ENCODE data around the gene ZNF366.

ZNF366 gene

GRCh38 chr5:72510610-72511181 lies 3.5 kb upstream of the ZNF366 start (continued):
- TF ChIP-seq TSHZ2 (CRISPR knock-in tag; IDR thresholded peaks at IDR 0.05) = no peak
- TF ChIP-seq GLIS3 (CRISPR knock-in tag; IDR thresholded peaks at IDR 0.05) = no peak
- no peak for TF ChIP-seq ZNF565 (CRISPR knock-in tag; conservative IDR thresholded peaks at IDR 0.05; ENCODE audit: low read depth)

- TF ChIP-seq OSR1 (CRISPR knock-in tag; IDR thresholded peaks at IDR 0.05) (no peak), ZC3H10 (CRISPR knock-in tag; IDR thresholded peaks at IDR 0.05) (no peak), BACH2 (CRISPR knock-in tag; IDR thresholded peaks at IDR 0.05; ENCODE audit: borderline replicate concordance) (no peak), ISL1 (CRISPR knock-in tag; IDR thresholded peaks at IDR 0.05) (no peak), ARNTL (CRISPR knock-in tag; IDR thresholded peaks at IDR 0.05; ENCODE audit: borderline replicate concordance, low read depth) (no peak), CSDC2 (CRISPR knock-in tag; IDR thresholded peaks at IDR 0.05) (no peak), GLIS3 (CRISPR knock-in tag; IDR thresholded peaks at IDR 0.05) (no peak), RARB (CRISPR knock-in tag; IDR thresholded peaks at IDR 0.05) (no peak), SNAI2 (CRISPR knock-in tag; IDR thresholded peaks at IDR 0.05) (no peak), TCF4 (CRISPR knock-in tag; IDR thresholded peaks at IDR 0.05; ENCODE audit: borderline replicate concordance) (no peak), ZNF70 (CRISPR knock-in tag; IDR thresholded peaks at IDR 0.05) (no peak), ZFP3 (CRISPR knock-in tag; IDR thresholded peaks at IDR 0.05) (no peak), PATZ1 (CRISPR knock-in tag; IDR thresholded peaks at IDR 0.05; ENCODE audit: borderline replicate concordance) (no peak)
- TF ChIP-seq, protein P1, sequence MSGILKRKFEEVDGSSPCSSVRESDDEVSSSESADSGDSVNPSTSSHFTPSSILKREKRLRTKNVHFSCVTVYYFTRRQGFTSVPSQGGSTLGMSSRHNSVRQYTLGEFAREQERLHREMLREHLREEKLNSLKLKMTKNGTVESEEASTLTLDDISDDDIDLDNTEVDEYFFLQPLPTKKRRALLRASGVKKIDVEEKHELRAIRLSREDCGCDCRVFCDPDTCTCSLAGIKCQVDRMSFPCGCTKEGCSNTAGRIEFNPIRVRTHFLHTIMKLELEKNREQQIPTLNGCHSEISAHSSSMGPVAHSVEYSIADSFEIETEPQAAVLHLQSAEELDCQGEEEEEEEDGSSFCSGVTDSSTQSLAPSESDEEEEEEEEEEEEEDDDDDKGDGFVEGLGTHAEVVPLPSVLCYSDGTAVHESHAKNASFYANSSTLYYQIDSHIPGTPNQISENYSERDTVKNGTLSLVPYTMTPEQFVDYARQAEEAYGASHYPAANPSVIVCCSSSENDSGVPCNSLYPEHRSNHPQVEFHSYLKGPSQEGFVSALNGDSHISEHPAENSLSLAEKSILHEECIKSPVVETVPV (CRISPR knock-in tag; IDR thresholded peaks at IDR 0.05) = no peak
- no peak for ATAC-seq
Measured at GRCh38 chr5:72509401-72509800, 2.2 kb upstream of the ZNF366 start.

DNA sequence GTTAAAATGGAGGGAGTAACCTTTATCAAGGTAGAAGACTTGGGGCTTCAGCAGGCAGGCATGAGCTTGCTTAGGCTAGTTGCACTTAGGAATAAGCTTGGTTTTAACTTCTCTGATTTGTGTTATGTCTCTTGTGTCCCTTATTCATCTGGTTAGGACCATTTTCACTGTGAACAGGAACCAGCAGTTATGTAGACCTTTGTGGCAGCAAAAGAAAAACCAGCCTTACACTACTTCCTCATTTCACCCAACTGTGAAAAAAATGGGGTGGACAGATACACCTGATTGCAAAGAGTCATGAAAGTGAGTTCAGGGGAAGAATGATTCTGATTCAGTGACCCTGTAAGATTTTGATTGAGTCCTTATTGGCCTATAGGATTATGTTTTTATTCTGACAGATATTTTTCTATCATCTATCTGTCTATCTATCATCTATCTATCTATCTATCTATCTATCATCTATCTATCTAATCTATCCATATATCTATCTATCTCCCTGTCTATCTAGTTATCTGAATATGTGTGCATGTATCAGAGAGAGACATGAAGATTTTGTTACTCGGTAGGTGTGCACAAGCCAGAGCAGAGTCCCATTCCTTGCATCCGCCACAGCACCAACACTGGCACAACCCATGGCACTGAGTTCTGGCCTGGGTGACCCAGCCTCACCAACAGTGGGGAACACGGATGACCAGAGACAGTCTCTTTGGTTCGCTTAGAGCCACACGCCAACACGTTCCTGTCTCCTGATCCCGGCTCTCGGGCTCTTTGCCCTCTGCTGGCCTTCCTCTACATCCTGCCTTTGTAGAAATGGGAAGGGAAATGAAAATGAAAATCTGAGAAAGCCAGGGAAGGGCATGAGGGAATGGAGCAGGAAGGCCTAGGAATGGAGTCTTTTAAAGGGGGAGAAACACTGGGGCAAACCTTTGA lies 1.3 kb upstream of the ZNF366 start:
- ATAC-seq = no peak
- TF ChIP-seq GLIS3 (CRISPR knock-in tag; IDR thresholded peaks at IDR 0.05) = no peak
- TF ChIP-seq, protein P2, sequence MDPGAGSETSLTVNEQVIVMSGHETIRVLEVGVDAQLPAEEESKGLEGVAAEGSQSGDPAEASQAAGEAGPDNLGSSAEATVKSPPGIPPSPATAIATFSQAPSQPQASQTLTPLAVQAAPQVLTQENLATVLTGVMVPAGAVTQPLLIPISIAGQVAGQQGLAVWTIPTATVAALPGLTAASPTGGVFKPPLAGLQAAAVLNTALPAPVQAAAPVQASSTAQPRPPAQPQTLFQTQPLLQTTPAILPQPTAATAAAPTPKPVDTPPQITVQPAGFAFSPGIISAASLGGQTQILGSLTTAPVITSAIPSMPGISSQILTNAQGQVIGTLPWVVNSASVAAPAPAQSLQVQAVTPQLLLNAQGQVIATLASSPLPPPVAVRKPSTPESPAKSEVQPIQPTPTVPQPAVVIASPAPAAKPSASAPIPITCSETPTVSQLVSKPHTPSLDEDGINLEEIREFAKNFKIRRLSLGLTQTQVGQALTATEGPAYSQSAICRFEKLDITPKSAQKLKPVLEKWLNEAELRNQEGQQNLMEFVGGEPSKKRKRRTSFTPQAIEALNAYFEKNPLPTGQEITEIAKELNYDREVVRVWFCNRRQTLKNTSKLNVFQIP (CRISPR knock-in tag; IDR thresholded peaks at IDR 0.05; ENCODE audit: borderline replicate concordance, low read depth) = no peak
- TF ChIP-seq CREB5 (CRISPR knock-in tag; IDR thresholded peaks at IDR 0.05; ENCODE audit: low read depth) = no peak
- no peak for TF ChIP-seq ZFP30 (CRISPR knock-in tag; IDR thresholded peaks at IDR 0.05)
- TF ChIP-seq ARNTL (CRISPR knock-in tag; IDR thresholded peaks at IDR 0.05; ENCODE audit: borderline replicate concordance, low read depth) = no peak
- TF ChIP-seq ESRRG (CRISPR knock-in tag; IDR thresholded peaks at IDR 0.05) = no peak
- no peak for TF ChIP-seq CSDC2 (CRISPR knock-in tag; IDR thresholded peaks at IDR 0.05)
- TF ChIP-seq BACH2 (CRISPR knock-in tag; IDR thresholded peaks at IDR 0.05; ENCODE audit: borderline replicate concordance) = no peak
- no peak for TF ChIP-seq ISL1 (CRISPR knock-in tag; IDR thresholded peaks at IDR 0.05)
- no peak for TF ChIP-seq TSHZ2 (CRISPR knock-in tag; IDR thresholded peaks at IDR 0.05)
- TF ChIP-seq TOX (CRISPR knock-in tag; IDR thresholded peaks at IDR 0.05; ENCODE audit: borderline replicate concordance) = no peak
- no peak for TF ChIP-seq PPARA (CRISPR knock-in tag; IDR thresholded peaks at IDR 0.05; ENCODE audit: borderline replicate concordance)
- TF ChIP-seq OSR1 (CRISPR knock-in tag; IDR thresholded peaks at IDR 0.05) = no peak
- no peak for TF ChIP-seq ZNF8 (CRISPR knock-in tag; IDR thresholded peaks at IDR 0.05)
- no peak for TF ChIP-seq ZFP3 (CRISPR knock-in tag; IDR thresholded peaks at IDR 0.05)
- no peak for TF ChIP-seq RARB (CRISPR knock-in tag; IDR thresholded peaks at IDR 0.05)

All from SK-N-SH treated with all-trans-retinoic acid at 6 μM for 48 hours (cell line).